OCI-LY3 (cell line): ENCODE results near the gene ANO8.

Experiments used
- H2AFZ ChIP-seq: fragments of 200-600, 300-600 bp; shearing (Covaris generic); 2 replicates; pipeline ENCODE4 v1.6.0; 2014; ENCODE audit warnings: antibody characterized with exemption, low read depth, low read length
- H3K27ac ChIP-seq: fragments of 200-600, 300-600 bp; sonication (generic); 2 replicates; pipeline ENCODE4 v1.5.1; 2014; ENCODE audit warnings: mild to moderate bottlenecking, low read length, moderate library complexity, mixed read lengths
- H3K27me3 ChIP-seq: fragments of 200-600, 300-600 bp; sonication (generic); 2 replicates; pipeline ENCODE4 v1.6.1; 2014; ENCODE audit warnings: low read depth, low read length, mixed read lengths
- H3K36me3 ChIP-seq: fragments of 200-600, 300-600 bp; sonication (generic); replicated peaks from 2 replicates; pipeline ENCODE3; 2014; ENCODE audit warnings: low read depth, low read length, mixed read lengths
- H3K4me1 ChIP-seq: fragments of 300-600, 200-600 bp; sonication (generic); 2 replicates; pipeline ENCODE4 v1.6.1; 2014; ENCODE audit warnings: low read length, mixed read lengths
- H3K4me2 ChIP-seq: fragments of 200-600, 300-600 bp; sonication (generic); 2 replicates; pipeline ENCODE4 v1.6.1; 2014; ENCODE audit warnings: low read length, mixed read lengths
- H3K4me3 ChIP-seq: fragments of 300-600, 200-600 bp; sonication (generic); 2 replicates; pipeline ENCODE4 v1.5.1; 2014; ENCODE audit warnings: antibody characterized with exemption, mild to moderate bottlenecking, low read length, moderate library complexity
- H3K79me2 ChIP-seq: fragments of 300-600, 200-600 bp; shearing (Covaris generic); 2 replicates; pipeline ENCODE4 v1.6.1; 2014; ENCODE audit warnings: mild to moderate bottlenecking, low read length, mixed read lengths
- H3K9ac ChIP-seq: fragments of 300-600, 200-600 bp; shearing (Covaris generic); 2 replicates; pipeline ENCODE4 v1.6.0; 2014; ENCODE audit warnings: mild to moderate bottlenecking, low read length, moderate library complexity
- H3K9me3 ChIP-seq: fragments of 200-600, 300-600 bp; shearing (Covaris generic); 2 replicates; pipeline ENCODE4 v1.6.1; 2014; ENCODE audit warnings: low read length, mixed read lengths; ENCODE audit not compliant: insufficient read depth
- H4K20me1 ChIP-seq: fragments of 200-600, 300-600 bp; sonication (generic); 2 replicates; pipeline ENCODE4 v1.6.1; 2016; ENCODE audit warnings: low read length, mixed read lengths; ENCODE audit not compliant: insufficient read depth
- CTCF ChIP-seq: fragments of 200-600, 300-600 bp; sonication (generic); IDR thresholded peaks from 2 replicates; pipeline ENCODE4 v1.5.1; 2014; ENCODE audit warnings: antibody characterized with exemption, low read length, low read depth
- EZH2phosphoT487 ChIP-seq: fragments of 200-600 bp; shearing (Covaris generic); IDR thresholded peaks from 2 replicates; pipeline ENCODE4 v1.6.1; 2018; ENCODE audit warnings: antibody characterized with exemption, mixed run types, low read depth

ANO8 gene

GRCh38 chr19:17353386-17353785 is 18.7 kb upstream of the ANO8 start:
- H4K20me1 ChIP-seq, result no peaks in the 10 kb centered on the region
- H3K27ac ChIP-seq, result no peak overlapping the region
- no peak for TF ChIP-seq CTCF
- TF ChIP-seq EZH2phosphoT487, result no peak
- H3K4me1 ChIP-seq, result no peaks in the 10 kb centered on the region
- no peak overlapping the region for H3K4me3 ChIP-seq
- no peaks in the 10 kb centered on the region for H3K36me3 ChIP-seq
- H3K4me2 ChIP-seq, result no peak overlapping the region
- no peaks in the 10 kb centered on the region for H3K9me3 ChIP-seq
- H2AFZ ChIP-seq, result no peak overlapping the region
- no peak overlapping the region for H3K9ac ChIP-seq
- H3K27me3 ChIP-seq, result peaks cover 8% of the 10 kb centered on the region; the same call in 1 of the 2 replicates
- no peaks in the 10 kb centered on the region for H3K79me2 ChIP-seq

- Histone ChIP-seq H3K9ac (no peak overlapping the region), H3K27ac (no peak overlapping the region), H3K4me1 (no peaks in the 10 kb centered on the region), H3K4me2 (no peak overlapping the region), H2AFZ (no peak overlapping the region), H3K27me3 (peaks cover 8% of the 10 kb centered on the region; the same call in 1 of the 2 replicates), H4K20me1 (no peaks in the 10 kb centered on the region), H3K36me3 (no peaks in the 10 kb centered on the region), H3K4me3 (no peak overlapping the region), H3K9me3 (no peaks in the 10 kb centered on the region), H3K79me2 (no peaks in the 10 kb centered on the region)
- TF ChIP-seq CTCF, result no peak
- no peak for TF ChIP-seq EZH2phosphoT487
Observed at GRCh38 chr19:17352608-17353280, 18.1 kb upstream of the ANO8 start.

- Histone ChIP-seq H3K27me3 (peaks cover 8% of the 10 kb centered on the region; the same call in 1 of the 2 replicates), H3K4me3 (no peak overlapping the region), H3K4me1 (peaks cover 7% of the 10 kb centered on the region), H2AFZ (no peak overlapping the region), H3K27ac (no peak overlapping the region), H3K36me3 (no peaks in the 10 kb centered on the region), H3K79me2 (no peaks in the 10 kb centered on the region), H3K9me3 (no peaks in the 10 kb centered on the region), H3K4me2 (no peak overlapping the region), H4K20me1 (no peaks in the 10 kb centered on the region), H3K9ac (no peak overlapping the region)
- no peak for TF ChIP-seq CTCF
- no peak for TF ChIP-seq EZH2phosphoT487
Observed at GRCh38 chr19:17351815-17352435, 17.3 kb upstream of the ANO8 start.

GRCh38 chr19:17348700-17349099 is 14.0 kb upstream of the ANO8 start:
- no peak overlapping the region for H3K27ac ChIP-seq
- H3K4me2 ChIP-seq, result no peak overlapping the region

More at GRCh38 chr19:17348700-17349099, 14.0 kb upstream of the ANO8 start:
- Histone ChIP-seq H3K27me3 (peaks cover 8% of the 10 kb centered on the region; the same call in 1 of the 2 replicates), H3K4me1 (peaks cover 13% of the 10 kb centered on the region), H3K4me3 (no peak overlapping the region), H3K9ac (no peak overlapping the region), H3K79me2 (no peaks in the 10 kb centered on the region), H3K36me3 (peaks cover 2% of the 10 kb centered on the region), H2AFZ (no peak overlapping the region), H3K9me3 (no peaks in the 10 kb centered on the region), H4K20me1 (no peaks in the 10 kb centered on the region)
- TF ChIP-seq CTCF, result no peak
- no peak for TF ChIP-seq EZH2phosphoT487
